OCI-LY3 (cell line): ENCODE measurements around the gene VPS50.

Experiments
- H2AFZ ChIP-seq: fragments of 200-600, 300-600 bp; shearing (Covaris generic); 2 replicates; pipeline ENCODE4 v1.6.0; 2014; ENCODE audit warnings: antibody characterized with exemption, low read depth, low read length
- H3K27ac ChIP-seq: fragments of 200-600, 300-600 bp; sonication (generic); 2 replicates; pipeline ENCODE4 v1.5.1; 2014; ENCODE audit warnings: mild to moderate bottlenecking, low read length, moderate library complexity, mixed read lengths
- H3K27me3 ChIP-seq: fragments of 200-600, 300-600 bp; sonication (generic); 2 replicates; pipeline ENCODE4 v1.6.1; 2014; ENCODE audit warnings: low read depth, low read length, mixed read lengths
- H3K36me3 ChIP-seq: fragments of 200-600, 300-600 bp; sonication (generic); replicated peaks from 2 replicates; pipeline ENCODE3; 2014; ENCODE audit warnings: low read depth, low read length, mixed read lengths
- H3K4me1 ChIP-seq: fragments of 300-600, 200-600 bp; sonication (generic); 2 replicates; pipeline ENCODE4 v1.6.1; 2014; ENCODE audit warnings: low read length, mixed read lengths
- H3K4me2 ChIP-seq: fragments of 200-600, 300-600 bp; sonication (generic); 2 replicates; pipeline ENCODE4 v1.6.1; 2014; ENCODE audit warnings: low read length, mixed read lengths
- H3K4me3 ChIP-seq: fragments of 300-600, 200-600 bp; sonication (generic); 2 replicates; pipeline ENCODE4 v1.5.1; 2014; ENCODE audit warnings: antibody characterized with exemption, mild to moderate bottlenecking, low read length, moderate library complexity
- H3K79me2 ChIP-seq: fragments of 300-600, 200-600 bp; shearing (Covaris generic); 2 replicates; pipeline ENCODE4 v1.6.1; 2014; ENCODE audit warnings: mild to moderate bottlenecking, low read length, mixed read lengths
- H3K9ac ChIP-seq: fragments of 300-600, 200-600 bp; shearing (Covaris generic); 2 replicates; pipeline ENCODE4 v1.6.0; 2014; ENCODE audit warnings: mild to moderate bottlenecking, low read length, moderate library complexity
- H3K9me3 ChIP-seq: fragments of 200-600, 300-600 bp; shearing (Covaris generic); 2 replicates; pipeline ENCODE4 v1.6.1; 2014; ENCODE audit warnings: low read length, mixed read lengths; ENCODE audit not compliant: insufficient read depth
- H4K20me1 ChIP-seq: fragments of 200-600, 300-600 bp; sonication (generic); 2 replicates; pipeline ENCODE4 v1.6.1; 2016; ENCODE audit warnings: low read length, mixed read lengths; ENCODE audit not compliant: insufficient read depth
- CTCF ChIP-seq: fragments of 200-600, 300-600 bp; sonication (generic); IDR thresholded peaks from 2 replicates; pipeline ENCODE4 v1.5.1; 2014; ENCODE audit warnings: antibody characterized with exemption, low read length, low read depth
- EZH2phosphoT487 ChIP-seq: fragments of 200-600 bp; shearing (Covaris generic); IDR thresholded peaks from 2 replicates; pipeline ENCODE4 v1.6.1; 2018; ENCODE audit warnings: antibody characterized with exemption, mixed run types, low read depth

Gene VPS50

GRCh38 chr7:93374345-93374940 is 142.3 kb downstream of the VPS50 start:
- H3K9me3 ChIP-seq = no peaks in the 10 kb centered on the region

GRCh38 chr7:93375603-93376002 is 143.4 kb downstream of the VPS50 start:
- H3K4me3 ChIP-seq = no peak overlapping the region

More at GRCh38 chr7:93374345-93374940, 142.3 kb downstream of the VPS50 start:
- TF ChIP-seq CTCF (peak; percentile 75), EZH2phosphoT487 (no peak)
- H3K9ac ChIP-seq = no peak overlapping the region
- peaks cover 4% of the 10 kb centered on the region; the same call in 1 of the 2 replicates for H3K4me1 ChIP-seq
- no peaks in the 10 kb centered on the region for H3K27me3 ChIP-seq
- H3K4me3 ChIP-seq = no peak overlapping the region
- H3K79me2 ChIP-seq = no peaks in the 10 kb centered on the region
- H3K4me2 ChIP-seq = peak overlapping the region; percentile 31
- H4K20me1 ChIP-seq = no peaks in the 10 kb centered on the region
- H3K27ac ChIP-seq = no peak overlapping the region
- no peak overlapping the region for H2AFZ ChIP-seq
- no peaks in the 10 kb centered on the region for H3K36me3 ChIP-seq

GRCh38 chr7:93378131-93378760 is 146.1 kb downstream of the VPS50 start:
- Histone ChIP-seq H3K27ac (no peak overlapping the region), H3K9ac (no peak overlapping the region), H3K36me3 (no peaks in the 10 kb centered on the region), H2AFZ (no peak overlapping the region), H3K27me3 (no peaks in the 10 kb centered on the region), H3K79me2 (no peaks in the 10 kb centered on the region), H3K9me3 (no peaks in the 10 kb centered on the region), H3K4me2 (no peak overlapping the region), H3K4me1 (peaks cover 4% of the 10 kb centered on the region; the same call in 1 of the 2 replicates), H4K20me1 (no peaks in the 10 kb centered on the region), H3K4me3 (no peak overlapping the region)
- TF ChIP-seq EZH2phosphoT487 = no peak
- no peak for TF ChIP-seq CTCF

More at GRCh38 chr7:93375603-93376002, 143.4 kb downstream of the VPS50 start:
- Histone ChIP-seq H2AFZ (no peak overlapping the region), H3K27ac (no peak overlapping the region), H3K27me3 (no peaks in the 10 kb centered on the region), H3K4me2 (no peak overlapping the region), H3K79me2 (no peaks in the 10 kb centered on the region), H3K9me3 (no peaks in the 10 kb centered on the region), H3K36me3 (no peaks in the 10 kb centered on the region), H3K4me1 (peaks cover 4% of the 10 kb centered on the region; the same call in 1 of the 2 replicates), H3K9ac (no peak overlapping the region), H4K20me1 (no peaks in the 10 kb centered on the region)
- TF ChIP-seq CTCF (no peak), EZH2phosphoT487 (no peak)

GRCh38 chr7:93382362-93382761 is 150.2 kb downstream of the VPS50 start:
- H3K36me3 ChIP-seq = no peaks in the 10 kb centered on the region
- no peak overlapping the region for H2AFZ ChIP-seq
- no peak overlapping the region for H3K4me2 ChIP-seq
- no peaks in the 10 kb centered on the region for H3K79me2 ChIP-seq
- peaks cover 4% of the 10 kb centered on the region; the same call in 1 of the 2 replicates for H3K4me1 ChIP-seq
- no peak overlapping the region for H3K4me3 ChIP-seq
- H4K20me1 ChIP-seq = no peaks in the 10 kb centered on the region
- H3K9me3 ChIP-seq = no peaks in the 10 kb centered on the region
- TF ChIP-seq CTCF = no peak
- TF ChIP-seq EZH2phosphoT487 = no peak
- no peak overlapping the region for H3K9ac ChIP-seq
- peaks cover 13% of the 10 kb centered on the region; the same call in 1 of the 2 replicates for H3K27me3 ChIP-seq
- no peak overlapping the region for H3K27ac ChIP-seq
